ENCODE data around the gene ONECUT2.
"Not testable (repeated sequence)": the region's sequence is repeated elsewhere in the genome, so short reads cannot be mapped to it uniquely, and the experiment has no call there.

ONECUT2 gene

DNA sequence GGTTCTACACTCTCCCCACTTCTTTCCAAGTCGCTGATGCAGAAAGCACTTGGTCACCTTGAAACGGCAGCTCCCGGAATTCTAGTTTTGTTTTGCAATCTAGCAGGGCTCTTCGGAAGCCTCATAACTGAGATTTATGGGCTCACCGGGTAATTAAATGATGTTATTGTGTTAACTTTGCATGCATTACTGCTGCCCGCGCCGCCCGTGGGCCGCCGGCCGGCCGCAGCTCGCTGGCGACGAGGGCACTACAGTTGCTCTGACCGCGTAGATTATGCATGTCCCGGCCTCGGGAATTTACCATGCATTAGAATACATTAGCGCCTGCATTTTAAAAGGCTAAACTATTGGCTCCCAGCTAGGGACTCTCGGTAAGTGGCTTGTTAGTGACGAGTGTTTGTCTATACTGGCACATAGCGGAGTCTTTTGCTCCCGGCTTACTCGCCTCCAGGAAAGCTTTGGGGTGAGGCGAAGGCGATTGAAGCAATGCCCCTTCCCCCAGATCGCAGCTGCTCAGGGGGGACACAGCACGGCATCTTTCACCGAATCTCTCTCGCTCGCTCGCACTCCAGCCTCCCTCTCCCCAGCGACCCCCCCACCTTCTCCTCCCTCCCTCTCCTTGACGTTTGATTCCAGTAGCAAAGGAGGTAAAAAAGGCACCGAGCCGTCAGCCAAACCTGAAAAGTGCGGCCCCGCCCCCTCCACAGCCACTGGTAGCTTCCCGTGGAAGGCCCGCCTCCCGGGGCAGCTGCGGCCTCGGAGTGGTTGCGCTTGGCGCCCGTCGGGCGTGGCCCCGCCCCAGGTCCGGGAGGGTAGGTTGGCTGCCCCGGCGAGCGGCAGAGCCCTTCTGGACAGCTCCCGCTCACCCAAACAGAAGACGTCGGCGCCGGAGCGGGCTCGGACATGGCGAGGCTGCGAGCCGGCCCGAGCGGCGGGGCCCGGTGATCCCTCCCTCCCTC is at the start of gene ONECUT2:
Gene ONECUT2 (plus strand): TSS at position 839 of the 959 bp plus-strand sequence. CDS start 343 bp downstream, outside the sequence.
- DNase-seq (ENCODE audit: low read depth in 2 of 2): peak; percentile 65

DNA sequence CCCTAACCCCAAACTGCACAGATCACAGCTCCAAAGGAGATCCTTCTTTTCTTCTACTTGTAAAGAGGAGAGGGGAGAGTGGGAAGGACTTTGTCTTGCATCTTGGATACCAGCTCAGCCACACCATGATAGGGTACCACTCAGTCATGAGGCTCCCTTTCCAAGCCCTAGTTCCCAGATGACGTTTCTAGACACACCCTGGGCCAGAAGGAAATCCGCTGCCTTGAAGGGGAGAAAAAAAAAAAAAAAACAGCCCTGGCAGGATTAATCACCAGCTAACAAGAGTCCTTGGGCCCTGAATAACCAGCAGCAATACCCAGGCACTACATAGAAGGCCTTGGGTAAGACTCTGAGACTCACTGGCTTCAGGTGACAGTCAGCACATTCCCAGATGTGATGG is 45.9 kb upstream of the ONECUT2 start:
- DNase-seq (ENCODE audit: low read depth in 2 of 2): no peak

DNA sequence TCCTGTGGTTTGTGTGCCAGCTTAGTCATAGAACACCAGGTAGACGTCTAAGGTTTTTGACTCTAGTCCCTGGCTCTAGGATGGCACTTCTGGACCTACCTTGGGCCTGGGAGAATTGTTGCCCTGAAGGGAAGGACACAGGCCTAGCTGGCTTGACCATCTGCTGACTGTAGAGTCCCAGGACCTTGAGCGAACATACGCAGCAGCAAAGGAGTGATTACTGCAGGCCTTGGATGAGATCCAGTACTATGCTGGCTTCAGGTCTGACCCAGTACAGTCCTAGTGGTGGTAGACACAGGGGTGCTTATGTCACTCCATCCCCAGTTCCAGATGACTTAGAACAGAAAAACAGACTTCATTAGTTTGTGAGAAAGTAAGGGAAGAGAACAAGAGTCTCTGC is 45.1 kb upstream of the ONECUT2 start:
- DNase-seq (ENCODE audit: low read depth in 2 of 2): no peak

DNA sequence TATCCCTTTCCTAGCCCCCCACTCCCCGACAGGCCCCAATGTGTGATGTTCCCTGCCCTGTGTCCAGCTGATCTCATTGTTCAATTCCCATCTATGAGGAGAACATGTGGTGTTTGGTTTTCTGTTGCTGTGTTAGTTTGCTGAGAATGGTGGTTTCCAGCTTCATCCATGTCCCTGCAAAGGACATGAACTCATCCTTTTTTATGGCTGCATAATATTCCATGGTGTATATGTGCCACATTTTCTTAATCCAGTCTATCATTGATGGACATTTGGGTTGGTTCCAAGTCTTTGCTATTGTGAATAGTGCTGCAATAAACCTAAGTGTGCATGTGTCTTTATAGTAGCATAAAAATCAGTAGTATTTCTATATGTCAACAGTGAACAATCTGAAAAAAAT is 40.4 kb upstream of the ONECUT2 start:
- not testable (repeated sequence) for DNase-seq (ENCODE audit: low read depth in 2 of 2)

DNA sequence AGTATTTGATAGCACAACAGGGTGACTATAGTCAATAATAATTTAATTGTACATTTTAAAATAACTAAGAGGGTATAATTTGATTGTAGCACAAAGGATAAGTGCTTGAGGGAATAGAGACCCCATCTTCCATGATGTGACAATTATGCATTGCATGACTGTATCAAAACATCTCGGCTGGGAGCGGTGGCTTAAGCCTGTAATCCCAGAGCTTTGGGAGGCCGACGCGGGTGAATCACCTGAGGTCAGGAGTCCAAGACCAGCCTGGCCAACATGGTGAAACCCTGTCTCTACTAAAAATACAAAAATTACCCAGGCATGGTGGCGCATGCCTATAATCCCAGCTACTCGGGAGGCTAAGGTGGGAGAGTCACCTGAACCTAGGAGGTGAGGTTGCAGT is 38.3 kb upstream of the ONECUT2 start:
- DNase-seq (ENCODE audit: low read depth in 2 of 2): not testable (repeated sequence)

DNA sequence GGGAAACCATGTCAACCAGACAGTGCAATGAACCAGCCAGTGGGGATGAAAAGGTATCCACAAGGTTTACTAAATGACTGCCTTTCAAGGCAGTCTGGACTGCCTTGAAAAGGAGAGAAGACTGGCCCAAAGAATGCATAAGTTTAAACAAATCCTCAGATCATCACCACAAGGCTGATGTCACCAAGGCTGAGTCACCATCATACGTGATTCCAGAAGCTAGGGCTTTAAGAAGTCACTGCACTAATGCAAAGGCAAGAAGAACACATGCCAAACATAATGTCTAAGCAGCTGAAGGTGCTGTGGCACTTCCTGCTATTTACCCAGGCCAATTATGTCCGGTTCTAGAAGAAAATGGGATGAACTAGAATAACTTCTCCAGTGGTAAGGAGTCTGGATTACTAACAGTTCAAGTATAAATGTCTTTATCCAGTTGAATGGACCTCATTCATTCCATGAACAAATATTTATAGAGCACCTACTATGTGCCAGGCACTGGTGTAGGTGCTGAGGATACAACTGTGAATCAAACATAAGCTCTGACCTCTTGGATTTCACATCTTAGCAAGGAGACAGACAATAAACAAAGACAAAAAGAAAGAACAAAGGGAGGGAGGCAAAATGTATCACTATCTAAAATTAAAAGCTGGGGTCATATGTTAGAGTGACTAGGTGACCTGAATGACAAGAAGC is 37.6 kb upstream of the ONECUT2 start:
- DNase-seq (ENCODE audit: low read depth in 2 of 2): no peak

DNA sequence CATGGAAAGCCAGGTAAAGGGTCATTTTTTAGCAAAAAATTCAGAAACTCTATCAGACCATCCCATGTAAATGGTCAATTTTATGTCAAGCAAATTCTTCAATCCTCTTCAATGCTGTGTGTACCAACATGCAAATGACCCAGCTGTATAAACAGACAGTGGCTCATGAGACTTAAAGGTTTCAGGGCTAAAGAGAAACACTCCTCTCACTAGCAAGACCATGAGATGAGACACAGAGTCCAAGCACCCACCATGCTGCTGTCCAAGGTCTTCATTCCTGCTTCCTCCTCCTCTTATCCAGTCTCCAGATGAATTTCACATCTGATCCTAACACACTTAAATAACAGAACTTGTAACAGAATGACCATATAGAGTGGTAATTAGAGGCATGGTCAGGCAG is 30.8 kb upstream of the ONECUT2 start:
- no peak for DNase-seq (ENCODE audit: low read depth in 2 of 2)

DNA sequence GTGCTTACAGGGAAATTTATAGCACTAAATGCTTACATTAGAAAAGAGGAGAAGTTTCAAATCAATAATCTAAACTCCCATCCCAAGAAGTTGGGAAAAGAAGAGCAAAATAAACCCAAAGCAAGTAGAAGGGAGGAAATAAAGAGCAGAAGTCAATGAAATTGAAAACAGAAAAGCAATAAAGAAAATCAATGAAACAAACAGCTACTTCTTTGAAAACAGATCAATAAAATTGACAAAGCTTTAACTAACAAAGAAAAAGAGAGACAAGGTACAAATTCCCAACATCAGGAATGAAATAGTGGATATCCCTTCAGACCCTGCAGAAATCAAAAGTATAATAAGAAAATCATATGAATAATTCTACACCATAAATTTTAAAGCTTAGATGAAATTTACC is 25.5 kb upstream of the ONECUT2 start:
- no peak for DNase-seq (ENCODE audit: low read depth in 2 of 2)

DNA sequence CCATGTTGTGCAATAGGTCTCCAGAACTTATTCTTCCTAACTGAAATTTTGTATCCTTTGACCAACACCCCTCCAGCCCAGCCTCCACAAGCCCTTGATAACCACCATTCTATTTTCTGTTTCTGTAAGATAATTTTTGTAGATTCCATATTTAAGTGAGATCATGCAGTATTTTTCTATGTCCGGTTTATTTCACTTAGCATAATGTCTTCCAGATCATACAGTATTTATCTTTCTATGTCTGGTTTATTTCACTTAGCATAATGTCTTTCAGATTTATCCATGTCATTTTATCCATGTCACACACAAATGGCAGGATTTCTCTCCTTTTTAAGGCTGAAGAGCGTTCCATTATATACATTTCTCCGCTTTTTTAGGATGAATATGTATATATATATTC is 24.4 kb upstream of the ONECUT2 start:
- no peak for DNase-seq (ENCODE audit: low read depth in 2 of 2)

DNA sequence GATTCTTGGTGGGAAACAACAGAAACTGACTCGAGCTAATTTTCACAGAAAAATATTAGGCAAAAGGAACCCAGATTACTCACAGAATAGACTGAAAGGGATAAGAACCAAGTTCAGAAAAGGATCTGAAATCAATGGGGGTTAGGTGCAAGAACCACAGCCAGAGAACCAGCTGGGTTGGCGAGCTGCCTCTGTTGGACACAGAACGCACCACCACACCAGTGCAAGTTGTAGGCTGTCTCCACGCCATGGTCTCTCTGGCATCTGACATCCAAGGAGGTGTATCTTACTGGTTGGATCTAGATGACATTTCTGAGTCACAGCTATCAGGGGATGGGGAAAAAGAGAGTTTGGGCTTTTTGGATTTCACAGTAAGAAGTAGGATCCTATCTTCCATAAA is 18.6 kb upstream of the ONECUT2 start:
- DNase-seq (ENCODE audit: low read depth in 2 of 2): no peak

DNA sequence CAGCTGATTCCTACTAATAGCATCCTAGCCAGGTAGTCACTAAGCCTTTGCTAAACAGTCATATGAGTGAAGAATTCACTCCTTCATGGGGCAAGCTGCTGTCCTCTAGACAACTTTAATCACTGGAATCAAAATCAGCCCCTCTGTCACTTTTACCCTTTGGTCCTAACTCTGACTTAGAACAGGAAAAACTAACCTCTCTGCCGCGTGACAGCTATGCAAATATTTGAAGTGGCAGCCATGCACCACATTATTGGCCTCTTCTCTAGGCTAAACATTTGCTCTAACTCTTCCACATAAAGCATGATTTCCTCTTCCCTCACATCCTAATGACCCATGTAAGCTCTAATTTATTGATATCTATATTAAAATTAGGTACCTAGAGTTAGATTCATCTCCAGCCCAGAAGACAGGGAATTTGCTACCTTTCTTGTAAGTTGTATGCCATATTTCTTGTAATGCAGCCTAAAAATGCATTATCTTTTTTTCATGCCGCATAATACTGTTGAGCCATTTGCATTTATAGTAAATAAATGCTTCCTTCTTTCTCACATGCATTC is 12.8 kb upstream of the ONECUT2 start:
- DNase-seq (ENCODE audit: low read depth in 2 of 2): no peak

DNA sequence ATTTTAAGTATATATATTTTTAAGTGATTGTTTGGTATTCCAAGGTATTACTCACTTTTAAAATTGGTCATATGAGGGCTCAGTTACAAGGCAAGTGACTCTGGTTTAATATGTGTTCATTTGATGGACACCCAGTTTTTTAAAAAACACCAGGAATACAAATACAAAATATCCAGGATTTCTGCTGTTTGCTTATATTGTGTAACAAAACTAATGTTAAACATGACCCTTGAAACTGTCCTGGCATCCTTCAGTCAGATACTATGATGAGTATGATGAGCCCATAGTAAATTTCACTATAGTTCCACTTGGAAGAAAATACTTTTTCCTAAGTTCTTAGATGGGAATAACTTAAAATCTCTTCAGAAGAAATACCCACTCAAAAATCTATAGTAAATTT is 11.4 kb upstream of the ONECUT2 start:
- no peak for DNase-seq (ENCODE audit: low read depth in 2 of 2)

DNA sequence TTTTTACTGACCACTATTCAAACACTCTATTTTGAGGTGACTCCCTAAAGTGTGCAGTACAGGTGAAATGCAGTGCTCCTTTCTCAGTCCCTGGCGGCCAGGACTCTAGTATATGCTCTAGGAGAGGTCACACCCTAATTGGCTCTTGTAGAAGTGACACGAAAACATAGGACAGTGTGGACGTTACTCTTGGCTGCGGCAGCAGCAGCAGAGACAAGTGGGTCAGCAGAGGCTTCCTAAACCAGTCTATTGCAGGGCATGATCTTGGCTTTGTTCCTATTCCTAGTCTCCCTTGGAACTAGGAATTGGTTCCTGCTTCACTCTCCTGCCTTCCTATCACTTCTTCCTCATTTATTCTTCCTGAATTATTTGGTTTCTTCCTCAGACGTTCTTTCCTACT is 10.1 kb upstream of the ONECUT2 start:
- DNase-seq (ENCODE audit: low read depth in 2 of 2): no peak

DNA sequence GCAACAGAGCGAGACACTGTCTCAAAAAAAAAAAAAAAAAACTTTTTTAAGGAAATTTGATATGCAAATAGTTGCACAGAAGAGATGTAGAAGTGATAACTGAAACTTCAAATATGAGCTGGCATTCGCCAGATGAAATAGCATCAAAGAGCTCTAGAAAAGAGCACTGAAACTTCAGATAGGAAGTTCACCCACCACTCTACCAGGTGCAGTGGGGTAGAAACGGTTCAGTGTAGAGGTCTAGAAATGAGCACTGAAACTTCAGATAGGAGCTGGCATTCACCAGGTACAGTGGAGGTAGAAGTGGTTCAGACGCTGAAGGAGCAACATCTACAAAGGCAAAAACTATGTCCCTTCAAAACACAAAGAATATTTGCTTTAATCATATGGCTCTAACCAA is 9.0 kb upstream of the ONECUT2 start:
- DNase-seq (ENCODE audit: low read depth in 2 of 2): no peak

DNA sequence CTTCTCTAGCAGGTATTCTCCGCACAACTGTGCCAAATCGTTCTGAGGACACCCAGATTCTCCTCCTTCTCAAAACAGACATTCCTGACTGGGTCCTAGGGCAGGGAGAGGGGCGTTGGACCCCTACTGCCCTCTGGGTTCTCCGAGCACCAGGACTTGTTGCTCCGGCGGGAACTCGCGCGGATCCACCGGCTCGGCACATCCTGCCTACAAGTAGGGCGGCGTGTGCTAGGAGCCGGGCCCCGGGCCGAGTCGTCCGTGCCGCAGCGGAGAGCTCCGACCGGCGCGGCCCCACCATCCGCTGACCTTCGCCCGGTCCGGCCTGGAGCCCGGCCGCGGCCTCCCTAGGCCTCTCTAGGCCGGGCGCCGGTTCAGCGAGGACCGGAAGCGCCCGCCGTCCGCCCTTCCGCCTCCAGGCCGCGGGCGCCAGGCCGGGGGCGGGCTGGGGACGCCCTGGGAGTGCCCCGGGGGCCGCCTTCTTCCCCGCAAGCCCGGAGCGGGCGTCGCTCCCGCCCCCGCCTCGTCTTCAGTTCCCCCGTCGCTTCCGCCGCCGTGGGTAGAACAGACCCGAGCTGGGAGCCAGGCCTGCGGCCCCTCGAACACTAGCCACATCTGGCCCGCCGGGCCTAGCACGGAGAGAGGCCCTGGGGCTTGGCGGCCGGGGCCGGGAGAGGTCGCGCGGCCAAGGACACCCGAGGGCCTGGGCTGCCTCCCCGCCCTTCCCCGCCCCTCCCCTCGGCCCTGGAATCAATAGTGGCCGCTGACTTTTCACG is 7.6 kb upstream of the ONECUT2 start:
- no peak for DNase-seq (ENCODE audit: low read depth in 2 of 2)

DNA sequence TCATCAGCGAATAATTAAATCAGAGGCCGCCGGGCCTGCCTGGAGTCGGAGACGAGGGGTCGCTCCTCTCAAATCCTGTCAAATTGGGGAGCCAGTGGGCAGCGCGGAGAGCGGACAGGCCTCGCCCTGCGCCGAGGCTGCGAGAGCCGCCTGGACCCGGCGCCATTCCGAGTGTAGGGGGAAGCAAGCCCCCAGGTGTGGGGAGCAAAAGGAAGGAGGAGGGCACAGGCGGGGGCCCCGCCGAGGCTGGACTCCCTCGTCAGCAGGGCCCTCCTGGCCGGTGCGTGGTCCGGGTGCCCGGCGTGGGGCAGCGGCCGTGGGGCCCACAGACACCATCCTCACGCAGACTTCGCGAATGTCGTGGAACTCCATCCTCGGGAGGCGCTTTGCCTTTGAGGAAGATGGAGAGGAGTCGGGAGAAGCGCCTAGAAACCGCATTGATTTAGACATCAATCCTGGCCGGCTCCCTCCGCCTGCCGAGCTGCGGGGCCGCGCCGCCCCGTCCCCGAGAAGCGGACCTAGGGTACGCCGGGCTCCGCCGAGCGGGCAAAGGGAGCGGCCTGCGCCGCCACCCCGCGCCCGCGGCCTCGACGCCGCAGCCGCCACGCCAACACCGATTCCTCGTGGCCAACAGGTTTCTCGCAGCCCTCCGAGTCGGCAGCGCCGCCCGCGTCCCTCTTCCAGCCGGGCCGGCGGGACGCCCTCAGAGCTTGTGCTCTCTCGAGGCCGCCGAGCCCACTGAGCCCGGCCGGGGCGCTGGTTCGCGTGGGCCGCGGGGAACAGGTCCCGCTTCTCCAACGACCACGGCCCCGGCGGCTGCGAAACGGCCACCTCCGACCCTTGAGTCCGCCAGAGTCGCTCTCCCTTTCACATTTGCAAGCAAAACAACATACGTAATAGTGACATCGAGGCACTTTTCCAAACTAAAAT is 6.7 kb upstream of the ONECUT2 start:
- DNase-seq (ENCODE audit: low read depth in 2 of 2): no peak

DNA sequence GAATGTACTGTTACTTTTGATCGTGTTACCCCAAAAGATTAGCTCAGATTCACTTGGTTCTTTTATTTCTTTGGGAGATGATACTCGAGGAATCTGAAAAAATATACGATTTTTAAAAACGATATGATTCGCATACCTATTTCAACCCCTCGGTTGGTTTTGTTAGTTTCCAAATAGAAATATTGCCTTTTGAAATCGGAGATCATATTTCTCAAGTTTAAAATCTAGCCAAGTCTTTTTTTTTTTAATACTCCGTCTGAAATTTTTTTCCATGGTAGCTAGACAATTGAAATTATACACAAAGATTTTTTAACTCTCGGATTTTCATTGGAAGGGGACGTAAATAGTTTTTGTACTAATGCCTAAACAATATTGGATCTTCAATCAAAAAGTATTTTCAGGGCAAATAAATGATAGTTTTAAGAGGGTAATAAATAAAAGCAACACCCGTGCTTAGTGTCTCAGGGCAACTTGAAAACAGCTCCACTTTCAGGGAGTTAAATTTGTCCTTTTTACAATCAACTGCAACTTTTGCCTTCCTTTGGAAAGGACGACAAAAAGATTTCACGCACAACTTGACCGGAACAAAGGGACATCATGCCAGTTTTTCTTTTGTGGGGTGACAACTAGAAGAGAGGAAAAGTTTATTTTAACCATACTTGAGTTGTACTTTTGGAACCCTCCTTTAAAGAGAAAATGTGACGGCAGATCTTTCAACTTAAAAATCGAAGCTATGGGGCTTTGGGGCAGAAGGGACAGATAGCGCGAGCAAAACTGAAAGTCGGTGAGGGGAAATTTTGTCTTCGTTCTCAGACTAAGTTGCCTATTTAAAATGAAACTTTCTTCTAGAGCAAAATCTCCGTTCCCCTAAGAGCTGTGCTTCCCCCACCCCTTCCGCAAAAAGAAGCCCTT is 5.8 kb upstream of the ONECUT2 start:
- no peak for DNase-seq (ENCODE audit: low read depth in 2 of 2)

DNA sequence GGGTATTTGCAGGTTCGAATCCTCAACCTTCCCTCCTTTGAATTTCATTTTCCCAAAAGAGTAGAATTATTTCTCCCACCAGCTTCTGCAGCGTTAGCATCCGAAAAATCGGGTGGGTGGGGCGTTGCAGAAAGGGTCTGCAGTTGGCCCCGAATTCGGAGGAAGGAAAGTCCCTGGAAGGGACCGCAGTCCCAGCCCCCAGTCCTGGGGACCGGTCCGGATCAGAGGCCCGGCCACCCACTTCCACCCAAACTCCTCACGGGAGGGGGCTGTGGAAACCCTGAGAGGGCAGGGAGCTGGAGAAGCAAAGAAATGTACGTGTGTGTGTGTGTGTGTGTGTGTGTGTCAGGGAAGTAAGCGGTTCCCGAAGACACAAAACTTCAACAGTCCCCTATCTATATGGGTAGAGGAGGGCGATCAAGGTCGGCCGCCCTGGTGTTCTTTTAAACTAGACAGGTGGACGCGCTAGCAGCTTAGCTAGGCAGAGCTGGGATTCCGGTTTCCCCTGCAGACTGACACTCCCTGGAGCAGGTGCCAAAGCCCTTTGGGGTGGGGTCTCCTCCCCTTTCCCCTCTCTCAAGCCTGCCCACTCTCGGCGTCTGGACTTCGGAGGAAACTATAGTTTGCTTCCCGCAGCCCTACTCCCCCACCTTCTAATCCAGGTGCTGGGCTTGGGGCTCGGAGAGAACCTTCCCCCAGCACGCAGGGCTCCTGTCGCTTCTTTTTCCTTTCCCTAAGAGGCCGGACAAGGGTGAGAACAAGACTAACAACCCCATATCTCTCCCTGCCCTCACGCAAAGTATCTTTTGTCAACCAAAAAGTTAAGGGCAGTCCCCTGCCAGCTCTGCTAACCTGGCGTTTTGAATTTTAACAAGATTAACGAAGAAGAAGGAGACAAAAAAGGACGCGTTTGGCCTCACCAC is 4.8 kb upstream of the ONECUT2 start:
- DNase-seq (ENCODE audit: low read depth in 2 of 2): no peak

DNA sequence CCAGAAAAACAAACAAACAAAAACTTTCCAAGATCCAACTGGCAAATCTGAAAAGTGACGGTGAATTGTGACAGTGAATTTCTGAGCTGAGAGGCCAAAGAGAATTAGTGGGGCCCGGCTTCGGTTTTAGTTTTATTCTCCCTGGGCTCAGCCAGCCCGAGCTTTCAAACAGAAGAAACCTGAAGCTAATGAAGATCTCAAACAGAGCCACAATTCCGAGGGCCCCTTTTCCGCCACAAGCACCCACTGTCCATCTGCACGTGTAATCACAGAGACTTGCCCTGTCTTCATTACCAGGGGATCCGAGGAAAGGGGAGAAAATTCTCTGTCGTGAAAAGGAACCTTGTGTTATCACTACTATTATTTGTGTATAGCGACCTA is 4.2 kb upstream of the ONECUT2 start:
- no peak for DNase-seq (ENCODE audit: low read depth in 2 of 2)
